T-helper 2 cell treated with Interferon-gamma antibody and Interleukin-4, amounts not matched to agents 100 ng/mL and 5 ng/mL, for 36 hours (primary cell): ENCODE measurements around the gene CDC25B. TPM values are rescaled to one million over a fixed set of nuclear protein-coding genes. Genes with fewer than 3 reads are reported as not detected.
"Not testable (repeated sequence)": the region's sequence is repeated elsewhere in the genome, so short reads cannot be mapped to it uniquely, and the experiment has no call there.

Experiments
- intact Hi-C: fragments of 100-400 bp; cut with micrococcal nuclease; formaldehyde crosslinking; loops from one replicate; pipeline ENCODE4 v1.15.1; 2023
- total RNA-seq: library from RNA; stranded (reverse); gene quantifications from 2 replicates; pipeline ENCODE4 v1.2.3, GENCODE V29; 2022

The CDC25B gene
- total RNA-seq, 1 donor from 2014 or later: 404 TPM

- intact Hi-C loops: loop anchor here (1.0 to 2.0 kb wide), 9 partner anchors 10 to 194 kb away; partner anchors contain the start of genes ADISSP, CDC25B, CENPB and MAVS
Observed at GRCh38 chr20:3820901-3821727, 25.0 kb downstream of the CDC25B start.

DNA sequence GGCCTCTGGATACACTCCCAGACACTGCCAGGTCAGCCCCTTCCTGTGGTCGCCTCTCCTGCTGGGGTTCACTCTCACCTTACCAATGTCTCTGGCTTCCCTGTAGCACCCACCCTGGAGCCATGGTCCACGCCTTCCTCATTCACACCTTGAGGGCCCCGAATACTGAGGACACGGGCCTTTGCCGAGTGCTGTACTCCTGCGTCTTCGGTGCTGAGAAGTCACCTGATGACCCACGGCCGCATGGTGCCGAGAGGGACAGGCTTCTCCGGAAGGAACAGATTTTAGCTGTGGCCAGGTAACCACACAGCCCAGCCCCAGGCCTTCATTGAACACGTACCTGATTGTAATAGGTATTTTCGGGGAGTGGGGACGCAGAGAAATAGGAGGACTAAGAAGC, 25.9 kb downstream of the CDC25B start:
- intact Hi-C loops: loop anchor here (2.0 kb wide), 1 partner anchor 33 kb away; no protein-coding TSS in a partner anchor

DNA sequence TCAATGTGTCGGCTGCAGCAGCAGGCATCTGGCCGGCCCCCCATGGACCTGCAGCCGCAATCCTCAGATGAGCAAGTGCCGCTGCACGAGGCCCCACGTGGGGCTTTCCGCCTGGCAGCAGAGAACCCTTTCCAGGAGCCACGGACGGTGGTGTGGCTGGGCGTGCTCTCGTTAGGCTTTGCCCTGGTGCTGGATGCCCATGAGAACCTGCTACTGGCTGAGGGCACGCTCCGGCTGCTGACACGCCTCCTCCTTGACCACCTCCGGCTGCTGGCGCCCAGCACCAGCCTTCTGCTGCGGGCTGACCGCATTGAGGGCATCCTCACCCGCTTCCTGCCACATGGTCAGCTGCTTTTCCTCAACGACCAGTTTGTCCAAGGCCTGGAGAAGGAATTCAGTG, 27.8 kb downstream of the CDC25B start:
- intact Hi-C loops: no loop called here

- intact Hi-C loops: no loop called here
Observed at GRCh38 chr20:3825526-3825925, 29.4 kb downstream of the CDC25B start.

GRCh38 chr20:3826420-3826819, 30.3 kb downstream of the CDC25B start:
- intact Hi-C loops: no loop called here

DNA sequence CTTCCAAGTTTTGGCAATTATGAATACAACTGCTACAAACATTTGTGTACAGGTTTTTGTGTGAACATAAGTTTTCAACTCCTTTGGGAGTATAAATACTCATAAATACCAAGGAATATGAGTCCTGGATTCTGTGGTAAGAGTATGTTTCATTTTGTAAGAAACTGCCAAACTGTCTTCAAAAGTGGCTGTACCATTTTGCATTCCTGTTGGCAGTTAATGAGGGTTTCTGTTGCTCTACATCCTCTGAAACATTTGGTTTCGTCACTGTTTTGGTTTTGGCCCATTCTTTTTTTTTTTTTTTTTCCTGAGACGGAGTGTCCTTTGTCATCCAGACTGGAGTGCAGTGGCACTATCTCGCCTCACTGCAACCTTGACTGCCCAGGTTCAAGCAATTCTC, 32.7 kb downstream of the CDC25B start:
- intact Hi-C loops: no loop called here

- intact Hi-C loops: not testable (repeated sequence)
Observed at GRCh38 chr20:3829891-3830290, 33.8 kb downstream of the CDC25B start.

GRCh38 chr20:3836132-3836531, 40.0 kb downstream of the CDC25B start:
- intact Hi-C loops: no loop called here

- intact Hi-C loops: no loop called here
Observed at GRCh38 chr20:3839328-3839727, 43.2 kb downstream of the CDC25B start.

GRCh38 chr20:3840201-3840600, 44.1 kb downstream of the CDC25B start:
- intact Hi-C loops: not testable (repeated sequence)

DNA sequence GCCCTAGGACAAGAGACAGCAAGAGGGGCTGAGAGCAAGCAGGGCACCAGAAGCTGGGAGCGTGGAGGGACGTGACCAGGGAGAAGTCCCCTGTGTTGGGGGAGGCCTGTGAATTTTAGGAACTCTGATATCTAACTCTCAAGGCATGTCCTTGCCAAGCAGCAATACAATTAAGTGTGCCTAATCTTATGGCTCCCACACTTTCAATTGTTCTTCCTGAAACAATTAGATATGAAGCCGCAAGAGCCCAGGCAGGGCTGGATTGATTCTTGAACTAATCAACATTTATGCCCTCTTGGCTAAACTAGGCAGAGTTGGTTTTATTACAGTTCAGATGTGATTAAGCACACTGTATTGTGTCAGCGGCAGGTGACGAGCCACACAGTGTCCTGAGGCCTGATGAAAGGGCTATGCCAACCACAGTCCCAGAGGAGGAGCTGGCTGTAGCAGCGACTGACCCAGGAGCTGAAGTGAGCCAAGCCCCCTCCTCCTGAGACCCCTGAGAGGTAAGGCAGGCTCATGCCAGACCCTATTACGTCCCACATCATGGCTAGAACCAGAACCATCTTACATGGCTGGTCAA, 46.3 kb downstream of the CDC25B start:
- intact Hi-C loops: no loop called here

GRCh38 chr20:3843490-3843889, 47.4 kb downstream of the CDC25B start:
- intact Hi-C loops: no loop called here

DNA sequence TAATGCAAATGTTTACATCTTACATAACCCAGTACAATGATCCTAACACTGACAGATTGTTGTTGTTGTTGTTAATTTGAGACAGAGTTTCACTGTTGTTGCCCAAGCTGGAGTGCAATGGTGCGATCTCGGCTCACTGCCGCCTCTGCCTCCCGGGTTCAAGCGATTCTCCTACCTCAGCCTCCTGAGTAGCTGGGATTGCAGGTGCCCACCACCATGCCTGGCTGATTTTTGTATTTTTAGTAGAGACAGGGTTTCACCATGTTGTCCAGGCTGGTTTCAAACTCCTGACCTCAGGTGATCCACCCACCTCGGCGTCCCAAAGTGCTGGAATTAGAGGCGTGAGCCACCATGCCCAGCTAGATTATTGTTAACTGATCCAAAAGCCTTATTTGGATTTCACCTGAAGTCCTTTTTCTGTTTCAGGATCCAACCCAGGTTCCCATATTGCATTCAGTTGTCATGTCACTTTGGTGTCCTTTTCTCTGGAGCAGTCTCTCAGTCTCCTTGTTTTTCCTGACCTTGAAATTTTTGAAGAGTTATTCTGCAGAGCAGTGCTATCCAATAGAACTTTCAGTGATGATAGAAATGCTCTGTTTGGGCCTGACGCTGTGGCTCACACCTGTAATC, 48.0 kb downstream of the CDC25B start:
- intact Hi-C loops: not testable (repeated sequence)

DNA sequence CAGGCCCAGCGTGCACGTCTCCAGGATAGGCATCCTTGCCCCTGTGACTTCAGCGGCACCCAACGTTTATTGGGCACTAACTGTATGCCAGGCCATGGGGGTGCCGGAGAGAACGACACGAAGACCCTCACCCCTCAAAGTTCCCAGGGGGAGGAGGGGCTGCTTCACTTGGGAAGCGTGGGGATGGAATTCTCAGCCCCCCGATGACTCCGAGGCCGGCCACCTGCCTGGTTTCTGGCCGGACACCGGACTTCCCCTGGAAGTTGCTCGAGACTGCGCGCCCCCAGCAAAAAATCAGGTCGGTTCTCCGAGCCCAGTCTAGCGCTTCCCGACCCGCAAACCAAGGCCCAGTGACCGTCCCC, 50.2 kb downstream of the CDC25B start:
- intact Hi-C loops: loop anchor here (1.0 to 5.0 kb wide), 3 partner anchors 26 to 79 kb away; partner anchors contain the start of genes ADISSP, AP5S1 and PANK2

GRCh38 chr20:3846740-3847428, 50.8 kb downstream of the CDC25B start, which contains the start of gene MAVS:
Gene MAVS (plus strand): TSS chr20:3846834. CDS start chr20:3854625, 7,791 bp downstream.
- intact Hi-C loops: loop anchor here (1.0 to 5.0 kb wide), 3 partner anchors 27 to 80 kb away; partner anchors contain the start of genes ADISSP, AP5S1 and PANK2

DNA sequence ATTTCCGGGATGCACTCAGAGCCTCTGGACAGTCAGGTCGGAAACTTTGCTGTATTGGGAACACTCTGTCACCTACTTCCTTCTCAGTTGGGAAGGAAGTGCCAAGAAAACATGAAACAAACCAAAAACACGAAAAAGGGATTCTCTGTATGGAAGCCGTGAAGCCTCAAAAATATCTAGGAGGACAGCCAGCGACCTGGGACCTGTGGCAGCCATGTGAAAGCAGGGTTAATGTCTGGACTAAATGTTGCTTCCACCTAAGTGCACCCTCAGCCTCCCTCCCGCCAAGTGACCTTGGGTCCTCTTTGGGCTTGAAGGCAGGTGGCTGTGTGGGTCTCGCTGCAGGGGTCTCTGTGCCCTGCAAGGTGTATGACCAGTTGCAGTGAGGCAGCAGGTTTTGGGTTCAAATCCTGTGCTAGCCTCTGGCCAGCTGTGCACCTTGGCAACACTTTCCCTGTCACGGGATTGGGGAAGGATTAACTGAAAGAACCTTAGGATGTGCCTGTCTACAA, 51.4 kb downstream of the CDC25B start:
- intact Hi-C loops: loop anchor here (2.0 to 5.0 kb wide), 2 partner anchors 41 to 80 kb away; partner anchors contain the start of genes ADISSP and PANK2

- intact Hi-C loops: loop anchor here (5.0 kb wide), 1 partner anchor 81 kb away; the partner anchor contains the start of gene ADISSP
Observed at GRCh38 chr20:3848565-3848964, 52.5 kb downstream of the CDC25B start.

DNA sequence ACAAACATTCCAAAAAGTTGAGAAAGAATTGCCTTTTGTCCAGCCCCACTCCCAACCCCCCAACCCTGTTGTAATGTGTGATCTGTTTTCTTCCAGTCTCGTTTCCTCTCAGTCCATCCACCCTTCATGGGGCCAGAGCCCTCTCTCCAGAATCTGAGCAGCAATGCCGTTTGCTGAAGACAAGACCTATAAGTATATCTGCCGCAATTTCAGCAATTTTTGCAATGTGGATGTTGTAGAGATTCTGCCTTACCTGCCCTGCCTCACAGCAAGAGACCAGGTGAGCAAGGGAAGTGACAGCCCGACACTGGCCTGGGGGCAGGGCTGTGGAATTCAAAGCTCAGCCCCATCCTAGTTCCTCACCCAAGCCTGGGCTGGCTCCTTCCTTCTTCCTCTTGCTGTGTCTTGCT, 58.4 kb downstream of the CDC25B start:
- intact Hi-C loops: loop anchor here (2.0 kb wide), 2 partner anchors 34 to 68 kb away; partner anchors contain the start of genes AP5S1 and CENPB
